ENCODE data around the gene UBE2J2. TPM values are rescaled to one million over a fixed set of nuclear protein-coding genes. Genes with fewer than 3 reads are reported as not detected.

Gene UBE2J2
- total and polyA plus RNA-seq, 2 experiments from 2014 or later: 47.1 to 70.2 TPM

- Histone ChIP-seq H3K4me1 (ENCODE audit: insufficient read depth) (peaks cover 3% of the 10 kb centered on the region; the same call in 1 of the 2 replicates), H3F3A (replicated peaks; ENCODE audit: low read depth) (peaks cover 6% of the 10 kb centered on the region; the same call in 1 of the 2 replicates), H3K27me3 (ENCODE audit: insufficient read depth) (no peaks in the 10 kb centered on the region), H2AFZ (no peak overlapping the region), H3K4me2 (no peak overlapping the region), H4K20me1 (replicated peaks; ENCODE audit: insufficient read depth) (peaks cover 23% of the 10 kb centered on the region), H3K4me3 (no peak overlapping the region), H3K9me2 (ENCODE audit: insufficient read depth) (no peaks in the 10 kb centered on the region), H3K27ac (ENCODE audit: low read depth) (no peak overlapping the region), H3K79me2 (replicated peaks; ENCODE audit: insufficient read depth) (peaks cover 80% of the 10 kb centered on the region), H3K36me3 (ENCODE audit: insufficient read depth) (no peaks in the 10 kb centered on the region)
- no peaks in the 10 kb centered on the region; the same call in 1 of the 3 replicates for H3K9me3 Mint-ChIP-seq
- H3K4me3 Mint-ChIP-seq: no peak overlapping the region
- H3K36me3 Mint-ChIP-seq (ENCODE audit: low read depth): peaks cover 43% of the 10 kb centered on the region
- H3K27me3 Mint-ChIP-seq (ENCODE audit: insufficient read depth, low read depth, poor library complexity): peaks cover 28% of the 10 kb centered on the region
- no peak for TF ChIP-seq ZNF114 (CRISPR knock-in tag; IDR thresholded peaks at IDR 0.05)
- TF ChIP-seq POLR2AphosphoS5 (IDR thresholded peaks at IDR 0.05; ENCODE audit: low read depth): no peak
- TF ChIP-seq CTCF (conservative IDR thresholded peaks at IDR 0.05; ENCODE audit: low read depth in 2 of 2): no peak
- no peak for TF ChIP-seq CREB1 (CRISPR knock-in tag; IDR thresholded peaks at IDR 0.05; ENCODE audit: low read depth)
- no peak for TF ChIP-seq JUNB (IDR thresholded peaks at IDR 0.05; ENCODE audit: unreplicated experiment)
- no peak for TF ChIP-seq EZH2 (IDR thresholded peaks at IDR 0.05; ENCODE audit: low read depth, unreplicated experiment)
- TF ChIP-seq STAT1 (IDR thresholded peaks at IDR 0.05; ENCODE audit: unreplicated experiment): no peak
- TF ChIP-seq EZH2phosphoT487 (IDR thresholded peaks at IDR 0.05; ENCODE audit: unreplicated experiment): no peak
- no peak for TF ChIP-seq ETS1 (IDR thresholded peaks at IDR 0.05)
- TF ChIP-seq ZNF331 (CRISPR knock-in tag; IDR thresholded peaks at IDR 0.05; ENCODE audit: low read depth): no peak
- no peak for TF ChIP-seq NANOG (IDR thresholded peaks at IDR 0.05; ENCODE audit: borderline replicate concordance)
- TF ChIP-seq ZNF462 (CRISPR knock-in tag; IDR thresholded peaks at IDR 0.05): no peak
- no peak for TF ChIP-seq REST (IDR thresholded peaks at IDR 0.05; ENCODE audit: unreplicated experiment)
- H3K4me1 Mint-ChIP-seq: peaks cover 20% of the 10 kb centered on the region
- ATAC-seq (no peak), DNase-seq (ENCODE audit: low spot score) (no peak)
- no peak overlapping the region for H3K27ac Mint-ChIP-seq
Measured at GRCh38 chr1:1320666-1321448, 47.2 kb upstream of the UBE2J2 start.

Data from GM23338 (cell line).